GM18505 (cell line): Measurements from ENCODE around the gene DIPK1A.

ENCODE experiments used
- ATAC-seq: cut with Tn5 transposase; IDR thresholded peaks from one replicate; pipeline ENCODE4 v1.9.1; 2021; ENCODE audit not compliant: unreplicated experiment
- POLR2A ChIP-seq: IDR thresholded peaks from 4 replicates; pipeline ENCODE4 v1.6.1; 2011; ENCODE audit warnings: borderline replicate concordance; ENCODE audit not compliant: insufficient read depth, insufficient read length; ENCODE audit errors: extremely low read depth

DIPK1A gene

DNA sequence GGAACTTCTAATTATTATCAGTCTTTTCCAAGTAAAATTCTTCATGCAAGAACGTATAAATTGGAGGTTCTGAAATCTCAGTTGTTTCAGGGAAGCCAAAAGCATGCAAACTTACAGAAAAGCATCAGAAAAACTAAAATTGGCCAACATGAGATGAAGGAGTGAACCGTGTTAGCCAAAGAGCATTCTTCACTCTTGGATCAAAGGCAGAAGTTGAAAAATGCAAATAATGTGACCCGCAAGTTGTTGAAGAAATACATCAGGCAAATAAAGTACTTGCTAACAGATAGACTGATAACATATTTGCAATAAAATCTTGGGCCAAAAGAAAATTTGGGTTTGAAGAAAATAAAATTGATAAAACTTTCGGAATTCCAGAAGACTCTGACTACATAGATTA is 29.6 kb downstream of the DIPK1A start:
- TF ChIP-seq POLR2A, result no peak
- no peak for ATAC-seq

DNA sequence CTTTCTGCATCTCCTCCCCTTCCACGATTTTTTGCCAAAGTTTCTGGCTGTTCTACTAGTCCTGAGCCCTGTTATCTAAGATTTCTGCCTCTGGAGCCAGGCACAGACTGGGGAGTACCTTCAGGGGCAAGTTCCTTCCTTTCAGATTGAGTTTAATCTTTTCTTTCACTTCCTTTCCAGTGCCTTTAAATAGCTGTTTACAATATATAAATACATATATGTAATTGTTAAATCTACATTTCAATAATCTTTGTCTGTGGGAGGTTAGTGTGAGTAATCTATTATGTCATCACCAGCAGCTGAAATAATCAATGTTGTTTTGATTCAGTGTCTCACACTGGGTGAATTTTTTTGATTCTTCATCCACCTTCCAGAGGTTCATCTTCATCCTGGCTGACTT is 31.8 kb downstream of the DIPK1A start:
- ATAC-seq, result no peak
- no peak for TF ChIP-seq POLR2A

DNA sequence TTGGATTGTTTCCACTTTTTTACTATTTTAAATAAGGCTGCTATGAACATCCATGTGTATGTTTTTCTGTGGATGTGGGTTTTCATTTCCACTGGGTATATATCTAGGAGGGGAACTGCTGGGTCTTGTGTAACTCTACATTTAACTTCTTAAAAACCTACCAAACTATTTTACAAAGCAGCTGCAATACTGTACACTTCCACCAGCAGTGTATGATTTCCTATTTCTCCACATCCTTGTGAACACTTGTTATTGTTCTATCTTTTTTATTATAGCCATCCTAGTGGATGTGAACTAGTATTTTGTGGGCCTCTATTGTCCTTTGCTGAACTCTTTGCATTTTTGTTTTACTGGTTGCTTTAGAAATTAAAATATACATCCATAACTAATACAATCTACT is 33.4 kb downstream of the DIPK1A start:
- ATAC-seq, result no peak
- TF ChIP-seq POLR2A, result no peak

DNA sequence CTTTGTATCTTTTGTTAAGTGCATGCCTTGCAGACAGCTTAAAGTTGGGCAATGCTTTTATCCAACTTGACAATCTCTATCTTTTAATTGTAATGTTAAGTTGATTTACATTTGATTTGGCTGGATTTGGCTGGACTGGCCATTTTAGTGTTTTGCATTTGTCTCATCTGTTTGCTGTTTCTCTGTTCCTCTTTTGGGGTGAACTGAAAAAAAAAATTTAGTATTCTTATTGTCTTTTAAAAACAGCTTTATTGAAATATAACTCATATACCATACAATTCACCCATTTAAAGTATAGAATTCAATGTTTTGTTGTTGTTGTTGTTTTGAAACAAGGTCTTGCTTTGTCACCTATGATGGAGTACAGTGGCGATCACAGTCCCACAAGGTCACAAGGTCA is 34.4 kb downstream of the DIPK1A start:
- TF ChIP-seq POLR2A, result no peak
- no peak for ATAC-seq

DNA sequence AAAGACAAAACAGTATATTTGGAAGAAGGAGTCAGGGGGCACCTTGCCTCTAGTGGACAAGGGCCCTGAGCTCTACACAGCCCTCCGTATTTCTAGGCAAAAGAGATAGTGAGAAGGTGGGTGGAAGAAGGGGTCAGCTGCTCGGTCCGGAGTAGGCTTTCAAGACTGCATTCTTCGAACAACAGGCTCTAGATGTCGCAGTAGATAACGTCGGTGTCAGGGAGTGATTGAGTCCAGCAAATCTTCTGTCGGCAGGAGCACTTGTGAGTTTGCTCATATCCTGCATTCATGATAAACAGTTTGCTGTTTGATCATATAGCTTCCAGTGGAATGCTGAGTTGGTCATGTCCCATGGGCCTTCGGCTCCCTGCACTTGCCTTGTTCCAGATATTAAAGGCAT is 36.8 kb downstream of the DIPK1A start:
- TF ChIP-seq POLR2A, result no peak
- no peak for ATAC-seq

DNA sequence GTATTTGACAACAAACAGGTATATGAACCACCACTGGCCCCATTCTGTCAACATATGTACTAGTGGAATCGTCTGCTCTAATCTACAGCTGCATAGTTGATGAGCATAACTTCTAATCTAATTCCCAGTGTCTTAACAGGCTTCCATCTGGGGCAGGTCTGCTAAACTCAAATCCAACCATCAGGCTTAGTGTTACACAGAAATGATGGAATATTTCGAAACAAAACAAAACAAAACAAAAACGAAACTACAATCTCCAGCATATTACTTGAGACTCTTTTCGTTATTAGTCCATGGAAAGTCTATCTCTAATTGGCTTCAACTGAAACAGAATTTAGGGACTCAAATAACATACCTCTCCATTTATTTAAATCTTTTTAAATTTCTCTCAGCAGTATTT is 37.6 kb downstream of the DIPK1A start:
- ATAC-seq, result no peak
- TF ChIP-seq POLR2A, result no peak

DNA sequence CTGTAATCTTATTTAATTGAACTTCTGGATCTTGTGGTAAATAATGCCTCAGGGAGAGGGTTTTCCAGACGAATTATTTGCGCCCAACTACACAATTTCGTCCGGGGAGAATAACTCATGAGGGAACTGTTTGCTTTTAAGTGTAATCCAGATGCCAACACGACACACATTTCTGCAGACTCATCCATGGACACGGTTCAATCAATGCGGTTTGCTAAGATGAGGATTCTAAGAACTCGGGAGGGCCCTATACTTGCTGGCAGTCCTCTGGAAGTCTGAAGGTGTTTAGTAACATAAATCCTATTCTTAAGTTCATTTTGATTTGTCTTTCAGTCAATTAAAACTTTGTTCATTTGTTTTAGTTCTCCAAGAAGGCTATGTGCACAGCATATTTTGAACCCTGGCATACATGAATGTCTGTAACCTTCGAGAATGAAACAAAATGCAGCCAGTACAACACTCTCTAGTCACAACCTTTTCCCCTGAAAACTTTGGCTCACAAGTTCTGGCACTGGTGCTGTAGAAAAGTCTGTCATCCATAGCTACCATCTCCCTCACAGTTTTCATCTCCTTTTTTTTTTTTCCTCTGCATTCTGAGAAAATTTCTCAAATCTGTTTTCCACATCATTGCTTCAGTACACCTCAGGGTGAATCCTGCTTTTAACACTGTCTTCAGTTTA is 38.8 kb downstream of the DIPK1A start:
- no peak for ATAC-seq
- no peak for TF ChIP-seq POLR2A

DNA sequence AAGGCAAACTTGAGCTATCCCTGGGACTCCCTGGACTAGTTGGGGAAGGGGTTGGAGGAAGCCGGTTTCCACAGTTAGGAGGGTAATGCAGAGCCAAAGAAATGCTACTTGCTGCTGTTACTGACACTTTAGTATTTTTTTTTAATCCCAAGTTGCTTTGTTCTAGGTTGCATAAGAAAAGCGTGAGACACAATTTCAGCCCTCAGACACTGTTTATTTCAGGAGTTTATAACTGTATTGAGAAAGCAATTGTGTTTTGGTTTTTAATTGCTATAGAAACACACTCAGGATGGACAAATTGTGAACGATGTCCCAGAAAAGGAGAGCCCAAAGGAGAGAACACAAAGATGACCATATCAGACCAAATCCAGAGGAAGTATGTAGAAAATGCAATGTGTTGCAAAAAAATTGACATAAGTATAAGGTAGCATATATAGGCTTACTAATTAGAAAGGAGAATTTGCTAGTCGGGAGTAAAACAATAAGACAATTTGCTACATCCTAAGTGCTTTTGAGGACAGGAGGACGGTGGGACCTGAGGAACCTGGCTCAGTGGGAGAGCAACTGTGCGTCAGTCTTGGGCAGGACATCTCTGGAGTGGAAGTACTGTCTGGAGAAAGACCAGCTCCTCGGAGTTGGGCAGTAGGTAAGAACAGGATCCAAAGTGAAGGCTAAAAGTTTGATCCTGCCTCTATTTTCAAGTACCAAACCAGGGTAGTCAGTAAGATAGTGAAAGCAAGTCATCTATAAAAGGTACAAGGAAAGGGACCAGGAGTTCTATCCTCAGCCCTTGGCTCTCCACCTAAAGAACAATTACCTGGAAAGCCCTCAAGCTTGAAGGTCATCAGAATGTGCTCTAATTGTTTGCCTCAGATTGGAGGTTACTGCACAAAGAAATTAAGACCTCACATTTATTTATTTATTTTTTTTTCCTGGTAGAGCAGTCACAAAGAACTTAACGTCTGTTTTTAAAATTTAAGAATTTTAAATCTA is 39.9 kb downstream of the DIPK1A start:
- ATAC-seq, result no peak
- TF ChIP-seq POLR2A, result no peak

DNA sequence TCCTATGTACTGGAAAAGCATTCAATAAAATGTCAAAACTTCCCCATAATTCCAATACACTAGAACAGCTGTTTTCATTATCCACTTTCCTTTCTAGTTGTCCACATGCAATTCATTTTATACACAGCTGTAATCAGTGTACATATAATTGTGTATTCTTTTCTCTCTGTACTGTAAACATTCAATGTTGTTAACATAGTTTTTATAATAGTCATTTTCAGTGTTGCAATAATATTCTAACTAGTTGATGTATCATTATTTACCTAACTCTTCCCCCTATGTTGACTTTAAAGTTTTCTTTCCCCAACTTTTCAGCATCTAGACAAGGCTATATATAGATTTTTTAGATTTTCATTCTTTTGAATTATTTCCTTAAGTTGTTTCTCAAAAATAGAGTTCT is 44.4 kb downstream of the DIPK1A start:
- no peak for TF ChIP-seq POLR2A
- no peak for ATAC-seq

DNA sequence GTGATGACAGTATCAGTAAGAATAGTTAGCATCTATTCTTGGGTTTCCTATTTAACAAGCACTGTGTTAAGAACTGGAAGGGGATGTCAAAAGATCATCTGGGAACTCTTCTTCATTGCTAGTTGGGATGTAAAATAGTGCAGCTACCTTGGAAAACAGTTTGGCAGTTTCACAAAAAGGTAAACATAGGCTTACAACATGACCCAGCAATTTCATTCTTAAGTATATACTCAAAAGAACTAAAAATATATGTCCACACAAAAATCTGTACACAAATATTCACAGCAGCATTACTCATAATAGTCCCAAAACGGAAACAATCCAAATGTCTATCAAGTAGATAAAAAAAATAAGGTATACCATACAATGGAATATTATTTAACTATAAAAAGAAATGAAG is 45.7 kb downstream of the DIPK1A start:
- no peak for TF ChIP-seq POLR2A
- ATAC-seq, result no peak

DNA sequence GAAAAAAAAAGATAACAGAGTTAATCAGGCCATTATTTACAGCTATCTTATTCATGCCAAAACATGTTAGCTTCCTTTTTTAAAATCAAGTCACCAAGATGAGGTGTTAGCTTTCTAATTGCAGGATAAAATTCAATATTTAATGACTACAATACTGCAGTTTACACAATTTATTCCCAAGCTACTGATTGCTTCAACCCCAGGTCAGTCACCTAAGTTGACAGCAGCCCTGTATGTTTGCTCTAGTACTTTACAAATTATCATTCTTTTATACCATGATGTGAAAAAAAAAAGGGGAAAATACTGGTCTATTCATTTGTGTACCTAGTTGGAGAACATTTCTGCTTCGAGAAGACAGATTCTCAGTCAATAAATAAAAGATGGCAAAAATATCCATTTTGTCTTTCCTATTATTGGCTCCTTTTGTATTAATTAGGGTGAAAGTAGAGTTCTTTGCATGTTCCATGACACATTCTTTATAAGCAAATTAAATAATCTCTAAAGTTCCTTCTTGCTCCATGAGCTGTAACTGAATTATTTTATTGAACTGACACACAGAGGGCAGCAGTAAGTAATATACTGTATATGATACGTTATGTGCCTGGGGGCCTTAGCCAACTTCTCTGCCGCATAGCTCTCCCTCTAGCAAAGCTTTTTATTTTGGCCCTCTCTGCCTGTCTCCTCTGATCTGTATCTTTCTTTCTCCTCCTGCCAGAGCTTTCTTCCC is 48.0 kb downstream of the DIPK1A start:
- no peak for ATAC-seq
- no peak for TF ChIP-seq POLR2A

DNA sequence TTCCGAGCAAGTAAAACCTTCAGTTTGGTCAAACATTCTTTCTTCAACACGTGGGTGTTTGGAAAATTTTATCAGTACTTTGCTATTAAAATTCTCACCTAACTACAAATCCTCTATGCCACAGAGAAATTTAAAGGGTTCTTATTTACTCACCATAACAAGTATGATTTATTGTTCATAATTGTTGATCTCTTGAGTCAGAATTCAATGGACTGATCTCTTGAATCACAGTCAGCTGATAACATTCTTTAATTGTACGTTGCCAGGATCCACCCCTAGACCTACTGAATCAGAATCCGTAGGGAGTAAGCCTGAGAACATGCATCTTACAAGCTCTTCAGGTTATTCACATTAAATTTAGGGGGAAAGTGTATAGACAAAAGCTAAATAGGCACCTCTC is 51.2 kb downstream of the DIPK1A start:
- TF ChIP-seq POLR2A, result no peak
- no peak for ATAC-seq

DNA sequence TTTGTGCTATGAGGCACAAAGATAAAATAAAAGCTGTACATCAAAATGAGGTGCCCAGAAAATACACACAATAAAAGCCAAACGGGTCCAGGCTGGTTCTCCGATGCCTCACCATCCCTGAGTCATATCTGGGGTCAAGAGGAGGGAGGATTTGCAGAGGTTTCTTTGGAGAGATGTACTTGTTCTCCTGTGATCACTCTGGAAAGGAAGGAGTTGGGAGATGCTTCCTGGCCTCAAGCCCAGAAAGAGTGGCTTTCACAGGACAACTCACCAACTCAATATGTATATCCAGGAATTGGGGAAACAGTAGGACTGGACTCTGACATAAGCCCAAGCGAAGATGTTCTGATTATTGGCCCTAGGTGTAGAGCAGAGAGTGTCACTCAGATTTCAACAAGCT is 51.9 kb downstream of the DIPK1A start:
- no peak for ATAC-seq
- TF ChIP-seq POLR2A, result no peak
